NT2/D1 (cell line): Measurements from ENCODE around the gene SPEN.

Experiments
- SUZ12 ChIP-seq: IDR thresholded peaks from 2 replicates; pipeline ENCODE4 v1.6.1; 2011; ENCODE audit not compliant: insufficient read length, insufficient read depth; ENCODE audit errors: extremely low read depth
- YY1 ChIP-seq: IDR thresholded peaks from 2 replicates; pipeline ENCODE4 v1.6.1; 2011; ENCODE audit not compliant: insufficient read length, insufficient read depth
- ZNF274 ChIP-seq: IDR thresholded peaks from 2 replicates; pipeline ENCODE4 v1.6.1; 2011; ENCODE audit warnings: mild to moderate bottlenecking, low read depth, low read length

DNA sequence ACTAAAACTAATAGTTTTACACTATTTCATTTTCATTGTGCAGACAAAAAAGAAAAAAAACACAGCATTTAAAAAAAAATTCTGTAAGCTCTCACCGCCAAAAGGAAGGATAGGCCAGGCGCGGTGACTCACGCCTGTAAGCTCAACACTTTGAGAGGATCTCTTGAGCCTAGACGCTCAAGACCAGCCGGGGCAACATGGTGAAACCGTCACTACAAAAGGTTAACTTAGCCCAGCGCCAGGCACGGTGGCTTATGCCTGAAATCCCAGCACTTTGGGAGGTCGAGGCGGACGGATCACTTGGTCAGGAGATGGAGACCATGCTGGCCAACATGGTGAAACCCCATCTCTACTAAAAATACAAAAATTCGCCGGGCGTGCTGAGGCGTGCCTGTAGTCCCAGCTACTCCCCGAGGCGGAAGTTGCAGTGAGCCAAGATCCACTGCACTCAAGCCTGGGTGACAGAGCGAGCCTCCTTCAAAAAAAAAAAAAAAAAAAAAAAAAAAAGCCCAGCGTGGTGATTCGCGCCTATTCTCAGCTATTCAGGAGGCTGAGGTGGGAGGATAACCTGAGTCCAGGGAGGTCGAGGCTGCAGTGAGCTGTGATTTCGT is 14.3 kb upstream of the SPEN start:
- TF ChIP-seq ZNF274, result no peak
- TF ChIP-seq SUZ12, result no peak
- no peak for TF ChIP-seq YY1
